ENCODE results near the gene ENTHD1.
"Not testable (repeated sequence)": the region's sequence is repeated elsewhere in the genome, so short reads cannot be mapped to it uniquely, and the experiment has no call there.

The ENTHD1 gene

GRCh38 chr22:39898997-39899396 lies 5.4 kb upstream of the ENTHD1 start:
- DNase-seq (ENCODE audit: low read depth): no peak

GRCh38 chr22:39897841-39898240 lies 4.3 kb upstream of the ENTHD1 start:
- no peak for DNase-seq (ENCODE audit: low read depth)

DNA sequence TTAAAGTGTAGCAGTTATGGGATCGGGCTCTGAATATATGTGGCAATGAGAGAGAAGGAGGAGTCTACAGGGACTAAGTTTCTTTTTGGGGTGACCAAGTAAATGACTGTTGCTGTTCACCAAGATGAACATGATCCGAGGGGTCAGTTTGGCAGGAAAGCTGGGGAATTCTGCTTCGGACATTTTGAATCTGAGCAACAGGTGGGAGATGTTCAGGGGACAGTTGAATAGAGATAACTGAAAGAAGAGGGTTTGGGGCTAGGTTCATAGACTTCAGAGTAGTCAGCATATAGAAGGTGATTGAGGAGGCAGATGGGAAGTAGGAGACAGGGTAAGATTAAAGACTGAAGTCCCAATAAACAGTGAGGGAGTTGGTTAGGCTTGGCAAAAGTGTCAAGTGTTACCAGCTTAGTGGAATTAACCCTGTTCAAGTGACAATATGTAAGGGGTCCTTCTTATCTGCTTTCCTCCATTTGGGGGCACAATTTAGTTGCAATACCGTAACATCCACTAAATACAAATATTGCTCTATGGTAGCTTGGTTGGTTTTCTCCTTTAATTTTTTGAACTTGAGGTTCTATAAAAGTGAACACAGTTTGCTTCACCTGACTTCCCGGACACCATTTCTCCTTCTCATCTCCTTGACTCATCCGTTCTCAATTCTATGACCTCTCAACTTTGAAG lies 2.9 kb upstream of the ENTHD1 start:
- DNase-seq (ENCODE audit: low read depth): no peak

DNA sequence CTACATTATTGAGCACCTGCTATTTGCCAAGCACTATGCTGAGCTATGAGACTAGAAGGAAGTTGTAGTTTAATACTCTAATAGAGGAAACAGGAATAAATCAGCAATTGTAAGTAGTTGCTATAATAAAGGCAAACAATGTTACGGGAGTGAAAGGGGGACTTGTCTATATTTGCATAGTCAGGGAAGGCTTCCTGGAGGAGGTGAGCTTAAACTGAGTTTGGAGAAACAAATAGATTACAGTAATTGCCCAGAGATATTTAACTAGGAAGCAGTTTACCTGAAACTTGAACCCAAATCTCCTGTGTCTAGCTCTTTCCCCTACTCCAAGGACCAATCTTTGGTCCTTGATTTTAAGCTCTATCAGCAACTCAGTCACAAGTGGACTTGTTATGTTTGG lies 2.1 kb upstream of the ENTHD1 start:
- no peak for DNase-seq (ENCODE audit: low read depth)

DNA sequence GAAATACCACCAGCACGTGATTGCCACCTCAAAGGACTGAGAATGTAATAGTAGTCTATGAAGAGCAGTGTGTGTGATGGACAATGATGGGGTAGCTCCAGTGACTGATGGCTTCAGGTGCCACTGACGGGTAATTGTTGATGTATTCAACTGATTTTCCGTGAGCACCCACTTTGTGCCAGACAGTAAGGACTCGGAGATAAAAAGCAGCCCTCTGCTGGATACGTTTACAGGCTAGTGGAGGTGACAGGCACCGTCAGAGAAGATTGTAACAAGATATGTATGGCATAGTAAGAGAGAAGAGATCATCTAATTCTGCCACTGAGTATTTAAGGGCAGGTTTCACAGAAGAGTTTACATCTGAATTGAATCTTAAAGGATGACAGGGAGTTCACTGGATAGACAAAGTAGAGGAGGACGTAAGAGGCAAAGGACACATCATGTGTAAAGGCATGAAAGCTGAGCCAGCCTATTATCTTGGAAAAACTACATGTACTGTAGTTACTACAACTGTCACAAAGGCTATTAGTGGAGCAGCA lies 1.1 kb upstream of the ENTHD1 start:
- DNase-seq (ENCODE audit: low read depth): no peak

DNA sequence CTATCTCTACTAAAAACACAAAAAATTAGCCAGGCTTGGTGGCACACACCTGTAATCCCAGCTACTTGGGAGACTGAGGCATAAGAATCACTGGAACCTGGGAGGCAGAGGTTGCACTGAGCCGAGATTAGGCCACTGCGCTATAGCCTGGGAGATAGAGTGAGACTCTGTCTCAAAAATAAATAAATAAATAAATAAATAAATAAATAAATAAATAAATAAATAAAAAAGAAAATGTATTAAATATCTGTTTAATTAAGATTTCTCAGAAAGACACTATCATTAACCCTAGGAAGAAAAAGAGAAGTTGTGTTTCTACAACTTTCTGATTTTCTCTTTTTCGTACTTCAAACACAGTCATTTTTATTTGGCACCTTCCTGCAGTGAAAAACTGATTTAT lies 3.6 kb downstream of the ENTHD1 start:
- DNase-seq (ENCODE audit: low read depth): not testable (repeated sequence)

DNA sequence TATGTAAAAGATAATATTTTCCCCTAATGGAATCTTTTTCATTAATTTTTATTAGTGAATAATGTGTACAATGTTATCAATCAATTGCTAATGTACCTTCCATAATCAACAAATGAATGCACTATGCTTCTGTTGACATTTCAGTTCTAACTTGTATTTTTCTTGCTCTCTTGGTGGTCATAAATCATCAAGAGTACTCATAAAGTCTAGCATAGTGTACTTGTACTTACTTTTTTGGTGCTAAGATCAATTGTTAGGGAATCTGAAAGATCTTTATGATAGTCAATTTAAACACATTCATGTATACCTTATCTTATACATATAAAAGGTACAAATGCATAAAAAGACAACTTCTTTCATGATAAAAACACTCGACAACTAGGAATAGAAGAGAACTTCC lies 10.5 kb downstream of the ENTHD1 start:
- no peak for DNase-seq (ENCODE audit: low read depth)

DNA sequence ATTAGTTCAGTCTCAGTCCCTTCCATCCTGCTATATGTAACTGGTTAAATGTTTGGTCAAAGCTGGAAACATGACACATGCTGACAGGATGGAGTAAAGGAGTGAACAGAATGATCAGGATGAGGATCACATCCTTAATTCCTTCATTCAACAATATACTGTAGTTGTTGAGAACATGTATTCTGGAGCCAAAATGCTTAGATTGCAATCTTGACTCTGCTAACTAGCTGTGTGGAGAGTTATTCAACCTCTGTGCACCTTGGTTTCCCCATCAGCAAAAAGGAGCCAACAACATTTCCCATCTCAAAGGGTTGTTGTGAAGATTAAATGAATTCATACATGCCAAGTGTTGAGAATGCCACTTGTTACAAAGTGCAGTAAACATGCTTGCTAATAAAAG lies 12.8 kb downstream of the ENTHD1 start:
- no peak for DNase-seq (ENCODE audit: low read depth)

- no peak for DNase-seq (ENCODE audit: low read depth)
Measured at GRCh38 chr22:39877079-39877845, 16.3 kb downstream of the ENTHD1 start.

DNA sequence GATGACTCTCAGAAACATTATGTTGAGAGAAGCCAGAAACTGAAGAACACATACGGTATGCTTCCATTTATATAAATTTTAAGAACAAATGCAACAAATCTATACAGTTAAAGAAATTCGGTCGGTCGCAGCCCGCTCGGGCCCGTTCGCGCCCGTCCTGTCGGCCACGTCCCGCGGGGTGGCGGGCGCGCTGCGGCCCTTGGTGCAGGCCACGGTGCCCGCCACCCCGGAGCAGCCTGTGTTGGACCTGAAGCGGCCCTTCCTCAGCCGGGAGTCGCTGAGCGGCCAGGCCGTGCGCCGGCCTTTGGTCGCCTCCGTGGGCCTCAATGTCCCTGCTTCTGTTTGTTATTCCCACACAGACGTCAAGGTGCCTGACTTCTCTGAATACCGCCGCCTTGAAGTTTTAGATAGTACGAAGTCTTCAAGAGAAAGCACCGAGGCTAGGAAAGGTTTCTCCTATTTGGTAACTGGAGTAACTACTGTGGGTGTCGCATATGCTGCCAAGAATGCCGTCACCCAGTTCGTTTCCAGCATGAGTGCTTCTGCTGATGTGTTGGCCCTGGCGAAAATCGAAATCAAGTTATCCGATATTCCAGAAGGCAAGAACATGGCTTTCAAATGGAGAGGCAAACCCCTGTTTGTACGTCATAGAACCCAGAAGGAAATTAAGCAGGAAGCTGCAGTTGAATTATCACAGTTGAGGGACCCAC lies 18.2 kb downstream of the ENTHD1 start:
- DNase-seq (ENCODE audit: low read depth): not testable (repeated sequence)

- peak; percentile 11 for DNase-seq (ENCODE audit: low read depth)
Measured at GRCh38 chr22:39873965-39874364, 19.6 kb downstream of the ENTHD1 start.

- DNase-seq (ENCODE audit: low read depth): no peak
Measured at GRCh38 chr22:39872548-39872947, 21.0 kb downstream of the ENTHD1 start.

- no peak for DNase-seq (ENCODE audit: low read depth)
Measured at GRCh38 chr22:39871008-39871798, 22.4 kb downstream of the ENTHD1 start.

DNA sequence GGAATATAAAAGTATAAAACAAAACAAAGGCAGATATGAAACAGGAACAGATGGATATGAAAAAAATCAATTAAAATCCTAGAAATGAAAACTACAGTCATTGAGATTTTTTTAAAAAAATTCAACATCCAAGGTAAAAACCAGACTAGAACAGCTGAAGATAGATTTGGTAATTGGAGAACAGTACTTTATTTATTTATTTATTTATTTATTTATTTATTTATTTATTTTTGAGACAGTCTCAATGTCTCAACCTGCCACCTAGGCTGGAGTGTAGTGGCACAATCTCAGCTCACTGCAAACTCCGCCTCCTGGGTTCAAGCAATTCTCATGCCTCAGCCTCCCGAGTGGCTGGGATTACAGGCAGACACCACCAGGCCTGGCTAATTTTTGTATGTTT lies 23.8 kb downstream of the ENTHD1 start:
- DNase-seq (ENCODE audit: low read depth): not testable (repeated sequence)

DNA sequence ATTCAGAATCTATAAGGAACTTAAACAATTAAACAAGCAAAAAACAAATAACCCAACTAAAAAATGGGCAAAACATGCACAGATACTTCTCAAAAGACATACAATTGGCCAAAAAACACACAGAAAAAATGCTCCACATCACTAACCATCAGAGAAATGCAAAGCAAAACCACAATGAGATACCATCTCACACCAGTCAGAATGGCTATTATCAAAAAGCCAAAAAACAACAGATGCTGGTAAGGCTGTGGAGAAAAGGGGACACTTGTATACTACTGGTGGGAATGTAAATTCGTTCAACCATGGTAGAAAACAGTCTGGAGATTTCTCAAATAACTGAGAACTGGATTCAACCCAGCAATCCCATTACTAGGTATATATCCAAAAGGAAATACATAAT lies 24.8 kb downstream of the ENTHD1 start:
- DNase-seq (ENCODE audit: low read depth): no peak

- no peak for DNase-seq (ENCODE audit: low read depth)
Measured at GRCh38 chr22:39859903-39860588, 33.5 kb downstream of the ENTHD1 start.

- no peak for DNase-seq (ENCODE audit: low read depth)
Measured at GRCh38 chr22:39856588-39856987, 37.0 kb downstream of the ENTHD1 start.

DNA sequence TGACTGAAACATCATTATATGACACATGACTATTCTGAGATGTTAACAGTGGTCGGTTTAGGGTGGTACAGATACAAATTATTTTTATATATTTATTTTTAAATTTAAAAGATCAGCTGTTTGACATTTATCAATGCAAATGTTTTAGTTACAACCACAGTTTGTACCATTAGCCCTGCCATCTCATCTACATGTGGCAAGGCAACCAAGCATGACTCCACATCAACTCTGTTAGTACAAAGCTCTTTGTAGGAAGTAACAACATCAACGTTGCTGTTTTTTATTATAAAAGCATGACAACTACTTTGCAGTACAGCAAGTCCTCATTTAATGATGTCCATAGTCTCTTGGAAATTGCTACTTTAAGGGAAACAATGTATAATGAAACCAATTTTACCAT lies 40.8 kb downstream of the ENTHD1 start:
- DNase-seq (ENCODE audit: low read depth): no peak

DNA sequence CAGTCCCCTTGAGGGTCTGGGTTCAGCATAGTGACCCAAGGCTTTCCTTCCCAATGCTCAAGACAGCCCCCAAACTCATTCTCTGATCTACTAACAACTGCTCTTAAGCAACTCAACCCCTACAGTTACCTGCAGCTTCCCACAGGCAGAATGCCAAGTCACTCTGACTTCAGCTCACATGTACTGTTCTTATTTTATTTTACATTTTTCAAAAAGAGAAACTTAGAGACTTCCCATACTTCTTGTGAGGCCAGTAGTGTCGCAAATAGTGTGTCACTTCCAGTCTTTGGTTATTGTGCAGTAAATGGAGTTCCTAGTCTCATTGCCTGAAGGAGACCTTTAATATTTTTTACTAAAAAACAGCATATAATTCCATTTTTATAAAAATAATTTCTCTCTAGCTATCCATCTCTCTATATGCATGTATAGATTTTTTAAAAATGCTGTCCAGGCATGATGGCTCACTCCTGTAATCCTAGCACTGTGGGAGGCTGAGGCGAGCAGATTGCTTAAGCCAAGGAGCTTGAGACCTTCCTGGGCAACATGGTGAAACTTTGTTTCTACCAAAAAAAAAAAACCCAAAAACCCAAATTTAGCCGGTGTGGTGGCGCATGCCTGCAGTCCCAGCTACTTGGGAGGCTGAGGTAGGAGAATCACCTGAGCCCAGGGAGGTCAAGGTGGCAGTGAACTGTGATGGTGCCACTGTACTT lies 41.8 kb downstream of the ENTHD1 start:
- DNase-seq (ENCODE audit: low read depth): no peak

DNA sequence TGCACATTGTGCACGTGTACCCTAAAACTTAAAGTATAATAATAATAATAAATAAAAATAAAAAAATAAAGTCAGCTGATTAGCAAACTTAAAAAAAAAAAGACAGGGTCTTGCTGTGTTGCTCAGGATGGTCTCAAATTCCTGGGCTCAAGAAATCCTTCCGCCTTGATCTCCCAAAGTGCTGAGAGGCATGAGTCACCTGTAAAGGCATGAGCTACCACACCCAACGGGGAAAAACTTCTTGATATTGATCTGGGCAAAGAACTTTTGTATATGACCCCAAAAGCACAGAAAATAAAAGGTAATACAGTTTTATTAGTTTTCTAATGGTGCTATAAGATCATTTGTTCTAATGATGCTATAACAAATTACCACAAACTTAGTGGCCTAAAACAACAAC lies 46.1 kb downstream of the ENTHD1 start:
- no peak for DNase-seq (ENCODE audit: low read depth)

DNA sequence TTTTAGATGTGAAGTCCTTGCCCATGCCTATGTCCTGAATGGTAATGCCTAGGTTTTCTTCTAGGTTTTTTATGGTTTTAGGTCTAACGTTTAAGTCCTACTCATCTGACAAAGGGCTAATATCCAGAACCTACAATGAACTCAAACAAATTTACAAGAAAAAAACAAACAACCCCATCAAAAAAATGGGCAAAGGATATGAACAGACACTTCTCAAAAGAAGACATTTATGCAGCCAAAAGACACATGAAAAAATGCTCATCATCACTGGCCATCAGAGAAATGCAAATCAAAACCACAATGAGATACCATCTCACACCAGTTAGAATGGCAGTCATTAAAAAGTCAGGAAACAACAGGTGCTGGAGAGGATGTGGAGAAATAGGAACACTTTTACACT lies 47.0 kb downstream of the ENTHD1 start:
- DNase-seq (ENCODE audit: low read depth): not testable (repeated sequence)

All from activated T-cell treated with anti-CD3 and anti-CD28 coated beads for 24 hours (primary cell).